Smooth muscle cell of the brain vasculature (primary cell): ENCODE results near the gene EDNRA.

ENCODE experiments used
- DNase-seq: peaks from one replicate; pipeline ENCODE4 v3.0.0-alpha.2; 2012; ENCODE audit warnings: low read depth, low spot score

Gene EDNRA

DNA sequence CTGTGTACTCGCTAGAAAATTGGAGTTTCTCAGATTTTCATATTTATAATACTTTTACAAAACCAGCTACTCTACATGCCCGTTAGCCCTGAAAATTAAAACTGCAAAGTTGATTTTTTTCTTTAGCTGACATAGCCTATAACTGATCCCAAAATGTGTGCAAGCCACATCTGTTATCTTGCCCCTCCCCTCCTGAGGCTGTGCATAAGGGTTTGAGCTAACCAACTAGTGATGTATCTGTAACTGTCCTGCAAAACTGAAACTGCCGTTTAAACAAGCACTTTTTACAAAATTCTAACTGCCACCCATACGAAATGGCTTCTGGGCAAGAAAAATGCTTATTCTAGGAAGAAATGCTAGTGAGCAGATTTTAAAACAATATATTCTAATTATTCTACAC is 59.1 kb downstream of the EDNRA start:
- DNase-seq: no peak

DNA sequence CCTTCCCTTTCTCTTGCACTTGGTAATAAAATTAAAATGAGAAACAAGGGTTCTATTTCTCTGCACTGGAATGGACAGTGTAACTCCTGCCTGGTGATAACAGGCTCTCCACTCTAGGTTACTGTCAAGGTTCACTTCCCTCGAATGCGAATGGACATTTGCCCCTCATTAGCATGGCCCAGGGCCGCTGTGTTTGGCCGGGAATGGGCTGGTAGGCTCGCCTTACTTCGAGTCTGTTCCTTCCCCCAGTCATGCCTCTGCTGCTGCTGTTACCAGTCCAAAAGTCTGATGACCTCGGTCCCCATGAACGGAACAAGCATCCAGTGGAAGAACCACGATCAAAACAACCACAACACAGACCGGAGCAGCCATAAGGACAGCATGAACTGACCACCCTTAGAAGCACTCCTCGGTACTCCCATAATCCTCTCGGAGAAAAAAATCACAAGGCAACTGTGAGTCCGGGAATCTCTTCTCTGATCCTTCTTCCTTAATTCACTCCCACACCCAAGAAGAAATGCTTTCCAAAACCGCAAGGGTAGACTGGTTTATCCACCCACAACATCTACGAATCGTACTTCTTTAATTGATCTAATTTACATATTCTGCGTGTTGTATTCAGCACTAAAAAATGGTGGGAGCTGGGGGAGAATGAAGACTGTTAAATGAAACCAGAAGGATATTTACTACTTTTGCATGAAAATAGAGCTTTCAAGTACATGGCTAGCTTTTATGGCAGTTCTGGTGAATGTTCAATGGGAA is 61.5 kb downstream of the EDNRA start:
- no peak for DNase-seq

DNA sequence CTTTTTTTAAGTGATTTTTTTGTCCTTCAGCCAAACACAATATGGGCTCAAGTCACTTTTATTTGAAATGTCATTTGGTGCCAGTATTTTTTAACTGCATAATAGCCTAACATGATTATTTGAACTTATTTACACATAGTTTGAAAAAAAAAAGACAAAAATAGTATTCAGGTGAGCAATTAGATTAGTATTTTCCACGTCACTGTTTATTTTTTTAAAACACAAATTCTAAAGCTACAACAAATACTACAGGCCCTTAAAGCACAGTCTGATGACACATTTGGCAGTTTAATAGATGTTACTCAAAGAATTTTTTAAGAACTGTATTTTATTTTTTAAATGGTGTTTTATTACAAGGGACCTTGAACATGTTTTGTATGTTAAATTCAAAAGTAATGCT is 62.1 kb downstream of the EDNRA start:
- no peak for DNase-seq

DNA sequence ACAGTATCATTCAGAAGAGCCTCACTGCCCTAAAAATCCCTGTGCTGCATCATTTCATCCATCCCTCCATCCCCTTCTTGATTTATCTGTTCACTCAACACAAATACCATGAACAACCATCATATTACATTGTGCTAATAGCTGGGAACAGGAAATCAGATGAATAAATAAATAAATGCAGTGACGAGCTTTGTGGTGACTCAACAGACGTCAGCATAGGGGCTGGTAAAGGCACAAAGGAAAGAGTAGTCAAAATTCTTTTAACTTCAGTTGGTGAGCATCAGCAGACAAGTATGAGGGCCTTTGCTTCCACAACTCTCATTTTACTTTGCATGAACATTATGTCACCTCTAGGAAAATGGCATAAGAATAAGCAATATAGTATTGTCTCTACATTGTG is 65.5 kb downstream of the EDNRA start:
- DNase-seq: peak; percentile 58

DNA sequence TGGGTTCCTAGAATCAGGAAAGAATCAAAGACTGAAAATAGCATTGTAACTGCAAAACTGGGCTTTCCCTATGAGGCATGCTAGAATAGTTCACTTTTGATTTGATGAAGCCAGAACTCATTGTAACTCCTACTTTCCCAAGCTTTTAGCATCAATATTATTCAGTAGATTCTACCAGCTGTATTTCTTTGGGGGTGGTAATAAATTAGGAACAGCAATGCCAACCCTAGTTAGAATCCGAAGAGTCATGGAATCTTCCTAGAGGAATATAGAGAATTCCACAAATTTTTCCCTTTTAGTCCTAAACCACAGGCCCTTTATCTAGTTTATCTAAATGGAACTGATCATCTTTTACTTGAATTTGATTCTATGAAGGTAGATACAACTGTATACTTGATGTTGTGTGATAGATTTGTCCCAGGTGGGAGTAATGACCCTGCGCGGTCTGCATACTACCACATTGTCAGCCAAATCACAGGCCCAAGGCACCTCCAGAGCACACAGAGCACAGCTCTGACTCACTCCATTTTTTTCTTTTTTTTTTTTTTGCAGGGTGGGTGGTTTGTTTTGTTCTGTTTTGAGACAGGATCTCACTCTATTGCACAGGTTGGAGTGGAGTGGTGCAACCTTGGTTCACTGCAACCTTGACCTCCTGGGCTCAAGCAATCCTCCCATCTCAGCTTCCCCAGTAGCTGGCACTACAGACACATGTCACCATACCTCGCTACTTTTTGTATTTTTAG is 66.6 kb downstream of the EDNRA start:
- DNase-seq: no peak

DNA sequence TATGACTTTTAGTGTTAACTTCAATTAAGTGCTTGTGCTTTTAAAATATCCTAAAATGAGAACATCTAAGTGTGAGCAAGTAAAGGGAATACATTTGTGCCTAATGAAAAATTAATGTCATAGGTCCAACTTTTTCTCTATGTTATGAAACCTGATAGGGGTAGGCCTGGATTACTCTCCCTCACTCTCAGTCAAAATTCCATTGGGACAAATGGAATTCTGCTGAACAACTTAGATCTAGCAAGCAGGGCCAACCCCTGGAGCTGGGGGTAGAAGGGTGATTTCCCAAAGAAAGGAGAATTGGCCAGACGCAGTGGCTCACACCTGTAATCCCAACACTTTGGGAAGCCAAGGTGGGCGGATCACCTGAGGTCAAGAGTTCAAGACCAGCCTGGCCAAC is 67.4 kb downstream of the EDNRA start:
- DNase-seq: no peak

DNA sequence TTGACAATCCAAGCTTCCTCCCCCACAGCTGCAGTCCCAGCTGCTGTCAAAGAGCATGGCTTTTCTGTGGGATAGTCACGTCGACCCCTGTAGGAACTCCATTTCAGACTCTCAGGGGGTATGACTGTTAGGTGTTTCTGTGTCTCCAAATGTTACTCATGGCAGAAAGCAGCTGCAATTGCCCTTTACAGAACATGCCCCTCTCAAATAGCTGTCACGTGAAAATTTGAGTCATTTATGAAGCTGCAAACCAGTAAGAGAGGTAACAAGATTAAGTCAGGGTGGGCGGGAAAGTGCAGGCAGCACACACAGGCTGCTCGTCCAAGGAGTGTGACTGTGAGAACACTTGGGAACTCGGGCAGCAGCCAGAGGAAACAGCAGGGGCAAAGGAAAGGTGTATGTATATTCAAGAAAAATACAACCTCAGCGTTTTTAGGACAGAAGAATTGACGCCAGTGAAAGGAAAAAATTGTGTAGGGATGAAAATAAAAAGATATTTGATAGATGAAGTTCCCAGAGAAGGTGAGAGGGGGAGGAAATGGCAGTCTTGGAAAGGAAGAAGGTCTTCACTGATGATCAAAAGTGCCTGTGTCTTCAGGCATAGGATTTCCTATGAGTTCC is 69.8 kb downstream of the EDNRA start:
- peak; percentile 49 for DNase-seq

DNA sequence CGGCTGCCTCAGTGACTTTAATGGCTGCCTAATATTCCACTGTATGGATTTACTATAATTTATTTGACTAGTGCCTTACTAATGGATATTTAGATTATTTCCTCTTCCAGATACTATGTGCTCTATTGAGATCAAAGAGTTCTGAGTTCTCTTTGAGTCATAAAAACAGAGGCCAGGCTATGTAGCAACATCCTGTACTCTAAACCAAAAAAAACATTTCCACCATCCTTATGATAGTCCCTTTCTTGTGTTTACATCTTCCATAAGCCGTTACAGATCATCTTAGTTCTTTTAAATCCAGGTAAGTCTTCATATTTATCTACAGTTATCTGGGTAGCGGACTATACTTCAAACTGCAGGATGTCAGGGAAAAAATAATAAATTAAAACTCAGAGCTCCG is 79.7 kb downstream of the EDNRA start:
- no peak for DNase-seq

DNA sequence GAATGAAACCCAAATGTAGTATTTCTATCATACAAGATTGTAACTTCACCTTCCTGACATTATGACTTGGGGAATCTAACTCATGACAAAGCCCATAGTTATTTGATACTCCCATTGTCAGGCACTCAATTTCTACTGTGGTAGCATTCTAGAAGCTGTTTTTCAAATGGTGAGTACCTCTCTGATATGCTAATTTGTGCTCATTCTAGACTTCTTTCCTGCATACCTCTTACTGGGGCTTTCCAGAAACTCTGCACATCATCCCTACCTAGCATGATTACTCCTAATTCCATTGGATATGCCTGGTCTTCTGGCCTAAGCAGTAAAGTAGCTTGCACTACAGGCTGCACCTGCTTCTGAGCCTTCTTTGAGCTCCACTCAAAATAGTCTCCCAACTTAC is 85.9 kb downstream of the EDNRA start:
- no peak for DNase-seq

DNA sequence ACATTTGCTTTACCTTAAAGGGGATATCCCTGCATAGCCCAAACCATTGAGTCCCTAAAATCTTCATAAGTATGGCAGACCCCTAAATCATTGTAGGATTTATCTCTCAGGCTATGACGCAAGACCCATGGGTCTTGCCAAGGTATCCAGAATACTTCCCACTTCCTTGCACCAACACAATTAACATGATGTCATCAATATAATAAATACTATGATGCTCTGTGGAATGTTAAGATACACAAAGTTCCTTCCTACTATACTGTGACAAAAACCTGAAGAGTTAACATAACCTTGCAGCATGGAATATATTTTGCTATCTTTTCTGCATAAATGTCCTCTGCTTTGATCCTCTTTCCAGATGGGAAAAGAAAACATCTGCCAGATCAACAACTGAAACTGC is 86.4 kb downstream of the EDNRA start:
- no peak for DNase-seq

DNA sequence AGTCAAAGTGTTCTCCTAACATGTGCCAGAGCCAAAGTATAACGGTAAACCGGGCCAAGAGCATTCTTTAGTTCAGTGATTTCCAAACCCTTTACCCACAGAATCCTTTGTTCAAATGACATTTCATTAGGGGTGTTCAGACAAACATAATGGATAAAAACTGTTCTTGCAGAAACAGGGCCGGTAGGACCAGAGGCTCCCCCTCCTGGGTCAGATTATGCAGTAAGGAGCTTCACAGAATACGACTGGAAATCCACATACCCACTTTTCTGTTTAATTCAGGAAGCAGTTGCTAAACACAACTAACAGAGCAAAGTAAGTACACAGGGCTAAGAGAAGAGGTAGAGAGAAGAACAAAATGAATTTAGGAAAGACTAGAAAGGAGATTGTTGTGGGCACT is 89.7 kb downstream of the EDNRA start:
- DNase-seq: no peak

DNA sequence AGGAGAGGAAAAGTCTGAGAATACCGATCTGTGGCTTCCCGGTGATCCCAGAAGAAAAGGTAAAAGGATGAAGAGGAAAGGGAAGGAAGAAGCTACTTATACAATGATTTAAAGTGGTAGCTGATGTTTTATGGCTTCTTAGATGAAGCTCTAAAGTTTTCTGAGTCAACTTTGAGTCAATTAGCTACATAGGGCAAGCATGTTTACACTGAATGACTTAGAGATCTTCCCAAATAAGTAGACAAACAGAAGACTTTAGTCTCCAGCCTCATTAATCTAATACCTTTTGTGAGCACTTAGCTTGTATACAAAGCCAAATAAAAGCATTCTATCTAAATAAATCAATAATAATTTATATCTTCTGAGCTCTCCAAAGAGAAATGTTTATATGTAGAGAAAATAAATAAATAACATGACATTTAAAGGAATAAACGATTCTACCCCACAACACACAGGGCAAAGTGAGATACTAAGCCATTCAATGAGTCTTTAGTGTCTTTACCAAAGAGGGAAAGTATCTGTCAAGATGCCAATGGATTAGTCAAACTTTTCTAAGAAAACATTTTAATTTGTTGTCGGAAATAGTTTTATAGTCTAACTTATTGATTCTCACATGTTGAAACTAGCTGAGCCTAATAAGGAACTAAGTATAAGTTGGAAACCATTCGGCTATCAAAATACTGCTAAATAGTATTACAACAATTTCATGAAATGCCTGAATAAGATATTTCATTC is 90.3 kb downstream of the EDNRA start:
- no peak for DNase-seq

DNA sequence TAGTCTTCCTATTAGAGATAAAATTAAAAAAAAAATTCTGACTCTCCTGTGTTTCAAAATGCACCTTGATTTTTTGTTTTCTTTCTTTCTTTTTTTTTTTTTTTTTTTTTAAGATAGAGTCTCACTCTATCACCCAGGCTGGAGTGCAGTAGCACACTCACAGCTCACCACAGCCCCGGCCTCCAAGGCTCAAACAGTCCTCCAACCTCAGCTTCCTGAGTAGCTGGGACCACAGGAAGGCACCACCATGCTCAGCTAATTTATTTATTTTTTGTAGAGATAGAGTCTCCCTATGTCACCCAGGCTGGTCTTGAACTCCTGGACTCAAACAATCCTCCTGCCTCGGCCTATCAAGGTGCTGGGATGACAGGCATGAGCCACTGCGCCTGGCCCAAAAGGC is 95.2 kb downstream of the EDNRA start:
- no peak for DNase-seq

DNA sequence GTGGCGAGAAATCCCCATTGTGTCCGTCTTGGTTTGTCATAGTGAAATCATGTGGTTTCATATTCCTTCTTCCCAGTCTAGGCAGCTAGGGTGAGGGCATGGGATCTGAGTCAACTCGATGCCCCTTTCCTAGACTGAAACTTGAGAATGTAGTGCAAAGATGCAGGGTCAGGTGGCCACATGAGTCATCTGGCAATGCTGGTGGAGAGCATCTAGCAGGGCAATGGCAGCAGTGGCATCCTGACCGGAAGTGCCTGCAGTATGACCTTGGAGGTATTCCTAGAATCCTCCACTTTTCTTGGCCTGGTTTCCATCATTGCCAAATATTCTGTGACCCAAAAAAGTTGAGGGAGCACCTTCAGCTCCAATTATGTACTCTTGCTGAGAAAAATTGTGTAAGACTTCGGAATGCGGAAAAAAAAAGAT is 97.2 kb downstream of the EDNRA start:
- DNase-seq: peak; percentile 90

DNA sequence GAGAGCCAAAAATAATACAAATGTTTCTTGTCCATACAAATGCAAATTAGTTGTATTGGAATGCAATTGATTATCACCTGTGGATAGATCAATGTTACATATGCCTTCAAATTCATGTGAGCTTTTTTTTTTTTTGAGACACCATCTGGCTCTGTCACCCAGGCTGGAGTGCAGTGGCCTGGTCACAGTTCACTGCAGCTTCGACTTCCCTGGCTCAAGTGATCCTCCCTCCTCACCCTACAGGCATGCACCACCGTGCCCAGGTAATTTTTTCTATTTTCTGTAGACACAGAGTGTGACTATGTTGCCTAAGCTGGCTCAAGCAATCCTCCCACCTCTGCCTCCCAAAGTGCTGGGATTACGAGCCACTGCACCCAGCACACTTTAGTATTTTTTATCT is 97.7 kb downstream of the EDNRA start:
- DNase-seq: no peak

DNA sequence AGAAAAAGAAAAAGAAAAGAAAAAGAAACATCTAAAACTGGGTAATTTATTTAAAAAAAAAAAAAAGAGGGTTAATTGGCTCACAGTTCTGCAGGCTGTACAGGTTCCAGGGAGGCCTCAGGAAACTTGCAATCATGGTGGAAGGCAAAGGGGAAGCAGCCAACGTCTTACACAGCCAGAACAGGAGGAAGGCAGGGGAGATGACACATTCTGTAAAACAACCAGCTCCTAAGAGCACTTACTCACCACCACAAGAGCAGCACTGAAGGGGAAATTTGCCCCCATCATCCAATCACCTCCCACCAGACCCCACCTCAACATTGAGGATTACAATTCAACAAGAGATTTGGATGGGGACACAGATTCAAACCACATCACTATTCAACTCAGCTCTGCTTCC is 99.5 kb downstream of the EDNRA start:
- DNase-seq: no peak

DNA sequence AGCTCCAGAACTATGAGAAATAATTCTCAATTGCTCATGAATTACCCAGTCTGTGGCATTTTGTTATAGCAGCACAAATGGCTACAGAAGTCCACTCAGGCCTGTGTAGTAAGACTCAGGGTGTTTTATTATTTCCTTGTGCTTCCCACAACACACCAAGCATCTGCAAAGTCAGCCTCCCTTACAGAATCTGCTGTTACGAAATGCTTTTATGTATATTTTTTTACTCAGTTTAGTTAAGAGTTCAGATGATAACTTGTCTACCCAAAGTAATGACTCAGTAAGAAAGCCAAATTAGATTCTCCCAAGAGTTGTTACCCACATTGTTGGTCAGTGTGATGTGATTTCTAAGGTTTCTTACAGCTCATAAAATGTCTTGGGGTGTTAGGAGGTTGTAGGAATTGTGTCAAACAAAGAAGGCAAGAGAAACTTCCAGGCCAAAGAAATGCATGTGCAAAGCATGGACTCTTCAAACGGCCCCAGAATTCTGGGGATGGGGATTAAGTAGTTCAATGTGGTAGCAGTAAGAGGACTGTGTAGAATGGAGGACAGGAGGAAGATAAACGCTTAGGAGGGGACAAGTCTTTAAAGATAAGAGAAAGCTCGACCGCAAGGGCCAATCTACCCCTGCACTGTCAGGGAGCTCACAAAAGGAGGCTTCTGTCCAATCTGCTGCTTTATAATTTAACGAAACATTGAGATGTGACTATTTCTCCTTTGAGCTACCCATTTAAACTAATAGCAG is 100.9 kb downstream of the EDNRA start:
- DNase-seq: no peak

DNA sequence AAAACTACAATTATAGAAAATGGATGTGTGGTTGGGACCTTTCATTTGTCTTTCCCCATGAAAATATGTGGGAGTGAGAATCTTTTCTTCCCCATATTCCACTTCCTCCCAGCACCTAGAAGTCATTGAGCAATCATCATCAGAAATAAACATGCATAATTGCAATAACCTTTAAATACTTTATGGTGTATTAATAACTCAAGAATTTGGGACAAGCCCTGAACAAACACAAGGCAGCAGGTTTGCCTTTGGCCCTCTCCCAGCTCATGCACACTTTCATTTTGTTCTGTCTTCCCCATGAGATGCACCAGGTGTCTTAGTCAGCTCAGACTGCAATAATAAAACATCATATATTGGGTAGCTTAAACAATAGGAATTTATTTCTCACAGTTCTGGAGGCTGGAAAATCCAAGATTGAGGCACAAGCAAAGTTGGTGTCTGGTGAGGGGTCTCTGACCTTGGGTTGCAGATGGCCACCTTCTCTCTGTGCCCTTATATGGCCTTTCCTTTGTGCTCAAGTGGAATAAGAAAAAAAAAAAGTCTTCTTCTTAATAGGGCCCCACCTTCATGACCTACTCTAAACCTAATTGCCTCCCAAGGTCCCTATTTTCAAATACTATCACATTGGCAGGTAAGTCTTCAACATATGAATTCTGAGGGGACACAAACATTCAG is 101.6 kb downstream of the EDNRA start:
- no peak for DNase-seq

DNA sequence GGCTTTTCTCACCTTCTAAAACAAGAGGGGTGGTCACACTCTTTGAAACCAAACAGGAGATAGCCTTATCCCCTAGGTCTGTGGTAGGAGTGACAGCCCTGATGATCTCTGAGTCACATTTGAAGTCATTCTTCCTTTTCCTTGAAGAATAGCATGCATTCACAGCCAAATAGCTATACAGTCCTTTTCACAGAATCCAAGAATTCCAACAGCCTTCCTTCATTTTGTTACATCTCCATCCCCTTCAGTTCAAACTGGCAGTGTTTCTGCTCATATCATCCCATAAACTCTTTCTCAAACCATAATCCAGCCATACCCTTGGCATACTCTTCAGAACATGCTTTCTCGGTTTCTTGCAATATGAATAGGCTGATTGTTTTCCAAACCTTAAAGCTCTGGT is 103.0 kb downstream of the EDNRA start:
- DNase-seq: no peak

DNA sequence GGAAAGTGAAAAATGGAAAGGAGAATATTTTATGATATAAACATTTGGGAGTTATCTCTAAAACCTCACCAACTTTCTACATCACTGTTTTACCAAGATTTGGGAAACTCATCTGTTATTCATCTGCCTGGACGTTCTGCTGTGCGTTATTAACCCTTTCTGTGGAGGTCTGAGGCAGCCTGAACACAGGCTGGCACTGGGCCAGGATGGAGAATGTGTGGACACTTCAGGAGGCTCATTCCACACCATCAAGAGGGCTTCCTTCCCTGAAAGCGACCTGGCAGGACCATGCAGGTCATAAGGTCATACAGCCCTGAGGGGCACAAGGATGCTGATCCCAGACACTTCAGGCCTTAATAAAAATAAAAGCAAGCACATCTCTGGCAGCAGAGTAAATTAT is 105.1 kb downstream of the EDNRA start:
- no peak for DNase-seq

DNA sequence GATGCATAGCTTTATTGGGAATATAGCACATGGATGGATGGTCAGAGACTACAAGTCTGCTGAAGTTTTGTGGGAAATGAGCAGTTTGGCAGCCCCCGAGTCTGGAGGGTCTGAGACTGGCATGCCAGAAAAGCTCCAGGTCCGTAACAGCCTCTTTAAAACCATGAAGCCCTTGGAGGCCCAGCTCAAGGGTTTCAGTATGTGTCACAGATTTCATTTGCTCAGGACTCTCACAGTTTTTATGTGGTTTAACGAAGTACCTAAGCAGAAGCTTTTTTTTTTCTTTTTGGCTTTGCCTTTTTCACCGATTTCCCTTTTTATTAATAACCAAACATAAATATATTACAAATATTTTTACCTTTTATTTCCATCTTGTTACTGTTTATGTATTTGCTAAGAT is 105.7 kb downstream of the EDNRA start:
- DNase-seq: no peak
